Measurements from ENCODE around the gene GIPC3.
"Not testable (repeated sequence)": the region's sequence is repeated elsewhere in the genome, so short reads cannot be mapped to it uniquely, and the experiment has no call there.

GRCh38 chr19:3628766-3629165 lies 43.5 kb downstream of the GIPC3 start:
- TF ChIP-seq CTCF (conservative IDR thresholded peaks at IDR 0.05; ENCODE audit: low read depth, low read length); EZH2 (IDR thresholded peaks at IDR 0.05; ENCODE audit: borderline replicate concordance, low read depth, low read length, poor library complexity, severe bottlenecking): not testable (repeated sequence)
